HG03095 (cell line): Measurements from ENCODE around the gene TSPYL2.

Source experiments
- ATAC-seq: cut with Tn5 transposase; IDR thresholded peaks from one replicate; pipeline ENCODE4 v1.9.1; 2021; ENCODE audit warnings: moderate library complexity; ENCODE audit not compliant: unreplicated experiment

Gene TSPYL2

GRCh38 chrX:53122013-53122412, 39.8 kb downstream of the TSPYL2 start:
- ATAC-seq, result no peak

GRCh38 chrX:53125506-53125905, 43.3 kb downstream of the TSPYL2 start:
- no peak for ATAC-seq

- ATAC-seq, result no peak
Observed at GRCh38 chrX:53126377-53126776, 44.2 kb downstream of the TSPYL2 start.

GRCh38 chrX:53128097-53128749, 46.1 kb downstream of the TSPYL2 start:
- no peak for ATAC-seq

GRCh38 chrX:53133400-53133799, 51.2 kb downstream of the TSPYL2 start:
- no peak for ATAC-seq

- no peak for ATAC-seq
Observed at GRCh38 chrX:53135581-53135980, 53.4 kb downstream of the TSPYL2 start.
